NB4 (cell line): ENCODE measurements around the gene CASZ1.

Source experiments
- DNase-seq: peaks from one replicate; pipeline ENCODE4 v3.0.0; 2010; ENCODE audit warnings: low read depth
- H3K4me3 ChIP-seq: one replicate; pipeline ENCODE4 v1.5.1; 2011; ENCODE audit warnings: mild to moderate bottlenecking, low read depth, low read length, moderate library complexity
- MYC ChIP-seq: IDR thresholded peaks from 2 replicates; pipeline ENCODE4 v1.6.1; 2011; ENCODE audit warnings: low read depth, low read length
- POLR2A ChIP-seq: IDR thresholded peaks from 2 replicates; pipeline ENCODE4 v1.6.1; 2011; ENCODE audit warnings: mild to moderate bottlenecking; ENCODE audit not compliant: insufficient read length; ENCODE audit errors: extremely low read depth
- TF ChIP-seq, protein P1 (sequence below): IDR thresholded peaks from 2 replicates; pipeline ENCODE4 v1.6.1; 2011; ENCODE audit warnings: low read depth, low read length
- TF ChIP-seq, protein P2 (sequence below): IDR thresholded peaks from one replicate; pipeline ENCODE4 v1.5.1; 2012; ENCODE audit warnings: low read depth, low read length

CASZ1 gene

DNA sequence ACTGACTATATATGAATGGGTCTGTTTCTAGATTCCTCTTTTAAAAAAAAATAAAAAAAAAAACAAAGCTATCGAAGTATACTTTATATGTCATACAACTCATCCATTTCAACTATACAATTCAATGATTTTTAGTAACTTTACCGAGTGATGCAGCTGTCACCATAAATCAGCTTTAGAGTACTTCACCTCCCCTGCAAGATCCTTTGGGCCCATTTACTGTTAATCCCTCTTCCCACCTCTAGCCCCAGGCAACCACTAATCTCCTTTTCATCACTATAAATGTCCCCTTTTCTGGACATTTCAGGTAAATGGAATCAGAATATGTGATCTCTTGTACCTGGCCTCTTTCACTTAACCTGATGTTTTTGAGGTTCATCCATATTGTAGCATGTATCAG lies 187.8 kb downstream of the CASZ1 start:
- TF ChIP-seq POLR2A: no peak
- TF ChIP-seq, protein P1, sequence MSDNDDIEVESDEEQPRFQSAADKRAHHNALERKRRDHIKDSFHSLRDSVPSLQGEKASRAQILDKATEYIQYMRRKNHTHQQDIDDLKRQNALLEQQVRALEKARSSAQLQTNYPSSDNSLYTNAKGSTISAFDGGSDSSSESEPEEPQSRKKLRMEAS: no peak
- TF ChIP-seq, protein P2, sequence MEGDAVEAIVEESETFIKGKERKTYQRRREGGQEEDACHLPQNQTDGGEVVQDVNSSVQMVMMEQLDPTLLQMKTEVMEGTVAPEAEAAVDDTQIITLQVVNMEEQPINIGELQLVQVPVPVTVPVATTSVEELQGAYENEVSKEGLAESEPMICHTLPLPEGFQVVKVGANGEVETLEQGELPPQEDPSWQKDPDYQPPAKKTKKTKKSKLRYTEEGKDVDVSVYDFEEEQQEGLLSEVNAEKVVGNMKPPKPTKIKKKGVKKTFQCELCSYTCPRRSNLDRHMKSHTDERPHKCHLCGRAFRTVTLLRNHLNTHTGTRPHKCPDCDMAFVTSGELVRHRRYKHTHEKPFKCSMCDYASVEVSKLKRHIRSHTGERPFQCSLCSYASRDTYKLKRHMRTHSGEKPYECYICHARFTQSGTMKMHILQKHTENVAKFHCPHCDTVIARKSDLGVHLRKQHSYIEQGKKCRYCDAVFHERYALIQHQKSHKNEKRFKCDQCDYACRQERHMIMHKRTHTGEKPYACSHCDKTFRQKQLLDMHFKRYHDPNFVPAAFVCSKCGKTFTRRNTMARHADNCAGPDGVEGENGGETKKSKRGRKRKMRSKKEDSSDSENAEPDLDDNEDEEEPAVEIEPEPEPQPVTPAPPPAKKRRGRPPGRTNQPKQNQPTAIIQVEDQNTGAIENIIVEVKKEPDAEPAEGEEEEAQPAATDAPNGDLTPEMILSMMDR: no peak
- no peak for TF ChIP-seq MYC
- H3K4me3 ChIP-seq: no peak overlapping the region
- DNase-seq: no peak

- TF ChIP-seq POLR2A: no peak
- TF ChIP-seq MYC: no peak
- TF ChIP-seq, protein P2: no peak
- TF ChIP-seq, protein P1: no peak
- DNase-seq: no peak
- no peak overlapping the region for H3K4me3 ChIP-seq
Observed at GRCh38 chr1:10607228-10607627, 189.2 kb downstream of the CASZ1 start.

GRCh38 chr1:10606064-10606463 lies 190.4 kb downstream of the CASZ1 start:
- no peak for DNase-seq
- no peak overlapping the region for H3K4me3 ChIP-seq
- TF ChIP-seq, protein P2: no peak
- TF ChIP-seq, protein P1: no peak
- no peak for TF ChIP-seq MYC
- TF ChIP-seq POLR2A: no peak

GRCh38 chr1:10604966-10605365 lies 191.5 kb downstream of the CASZ1 start:
- H3K4me3 ChIP-seq: no peak overlapping the region
- no peak for DNase-seq
- TF ChIP-seq, protein P2: no peak
- TF ChIP-seq POLR2A: no peak

GRCh38 chr1:10602936-10603335 lies 193.5 kb downstream of the CASZ1 start:
- TF ChIP-seq POLR2A: no peak
- TF ChIP-seq, protein P2: no peak
- TF ChIP-seq, protein P1: no peak
- TF ChIP-seq MYC: no peak
- no peak overlapping the region for H3K4me3 ChIP-seq
- DNase-seq: no peak

GRCh38 chr1:10601342-10602070 lies 194.9 kb downstream of the CASZ1 start:
- no peak for TF ChIP-seq MYC
- TF ChIP-seq, protein P1: no peak
- TF ChIP-seq, protein P2: no peak
- no peak for TF ChIP-seq POLR2A
- DNase-seq: no peak
- no peak overlapping the region for H3K4me3 ChIP-seq
